Tibial nerve (tissue), 4 donors: ENCODE data around the gene MYH14.
A peak's percentile ranks its signal among the peaks of the same experiment; 100 is the strongest.

Experiments used
- CTCF ChIP-seq, 5 experiments: fragments of 200-600 bp in 3 of 5; fragments of 450-650 bp in 2 of 5; sonication (generic) in 3 of 5; IDR thresholded peaks; one replicate each; pipeline ENCODE4 v1.5.1; 2016 to 2019; ENCODE audit warnings: antibody characterized with exemption in 5 of 5, mild to moderate bottlenecking in 3 of 5, moderate library complexity in 2 of 5
- EP300 ChIP-seq, 2 donors: sonication (generic); formaldehyde crosslinking; IDR thresholded peaks; one replicate each; pipeline ENCODE4 v1.6.1; 2017; ENCODE audit warnings: antibody characterized with exemption in 2 of 2, mild to moderate bottlenecking in 1 of 2
- POLR2A ChIP-seq, 2 donors: fragments of 450-650 bp; IDR thresholded peaks; one replicate each; pipeline ENCODE4 v1.6.1; 2017; ENCODE audit warnings: antibody characterized with exemption in 2 of 2, mild to moderate bottlenecking in 2 of 2, moderate library complexity in 2 of 2

DNA sequence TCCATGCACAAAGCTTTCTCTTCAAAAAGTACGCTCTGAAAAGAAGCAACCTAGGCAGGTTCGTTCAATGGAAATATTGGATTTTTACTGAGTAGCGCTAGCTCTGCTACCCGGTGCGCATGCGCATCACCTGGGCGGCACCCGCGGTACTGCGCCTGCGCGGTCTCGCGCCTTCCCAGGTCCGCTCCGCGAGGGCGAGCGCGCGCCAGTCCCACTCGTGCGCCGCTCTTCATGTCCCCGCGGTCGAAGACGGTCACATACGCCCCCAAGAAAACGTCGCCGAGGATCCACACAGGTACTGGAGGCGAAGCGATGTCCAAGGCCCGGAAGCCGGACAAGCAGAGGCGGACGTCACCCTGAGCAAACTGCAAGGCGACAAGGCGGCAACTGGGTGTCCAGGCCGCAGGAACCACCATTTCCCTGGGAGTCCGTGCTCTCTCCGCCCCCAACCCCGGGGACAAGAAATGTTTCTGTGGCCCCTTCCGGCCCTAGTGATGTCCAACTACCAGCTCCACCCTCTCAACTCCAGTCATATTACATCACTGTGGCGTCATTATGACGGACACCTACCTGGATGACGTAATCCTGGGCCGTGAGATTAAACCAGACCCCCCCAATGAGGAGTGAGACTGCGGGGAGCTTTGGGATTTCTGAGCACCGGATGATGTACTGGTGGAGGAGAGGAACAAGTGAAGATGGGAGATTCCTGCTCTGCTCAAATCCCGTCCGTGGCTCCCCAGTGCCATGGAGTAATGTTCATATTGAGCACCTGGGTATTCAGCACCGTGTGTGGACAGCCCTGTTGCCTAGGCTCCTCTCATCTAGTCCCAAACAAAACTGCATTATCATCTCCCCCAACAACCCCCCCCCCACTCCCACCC lies 130.6 kb downstream of the MYH14 start:
- TF ChIP-seq CTCF (IDR thresholded peaks at IDR 0.05) (peak in 2 of 5 experiments; percentile 25 to 26), POLR2A (IDR thresholded peaks at IDR 0.05) (peak; percentile 43 to 55), EP300 (IDR thresholded peaks at IDR 0.05) (peak; percentile 51 to 89)
